ENCODE measurements around the gene PIGK. TPM values are rescaled to one million over a fixed set of nuclear protein-coding genes. Genes with fewer than 3 reads are reported as not detected.

PIGK gene
- total and polyA plus RNA-seq, 12 donors, result 5.0 to 40.7 (median 30.1) TPM

GRCh38 chr1:77065693-77066342, 153.4 kb downstream of the PIGK start:
- no peak for ATAC-seq
- peaks cover 0 to 6% (median 0%) of the 10 kb centered on the region in 7 donors for H3K27me3 ChIP-seq
- TF ChIP-seq CTCF (IDR thresholded peaks at IDR 0.05), result no peak
- H3K4me1 ChIP-seq, result no peaks in the 10 kb centered on the region
- no peaks in the 10 kb centered on the region for H3K36me3 ChIP-seq
- WGBS, 2 donors, result 70 to 75% methylated on average over 7 of the region's 7 CpGs
- H3K27ac ChIP-seq, result no peak overlapping the region
- H3K4me3 ChIP-seq, result no peak overlapping the region
- no peak for DNase-seq
- intact Hi-C loops (cut with DNase I), result no loop called here
- no peaks in the 10 kb centered on the region for H3K9me3 ChIP-seq

GRCh38 chr1:77064246-77064645, 155.0 kb downstream of the PIGK start:
- Histone ChIP-seq H3K27ac (no peak overlapping the region), H3K9me3 (no peaks in the 10 kb centered on the region), H3K36me3 (no peaks in the 10 kb centered on the region), H3K4me1 (no peaks in the 10 kb centered on the region), H3K27me3 (peaks cover 0 to 13% (median 0%) of the 10 kb centered on the region in 7 donors), H3K4me3 (no peak overlapping the region)
- intact Hi-C loops (cut with DNase I), result no loop called here
- no peak for TF ChIP-seq CTCF (IDR thresholded peaks at IDR 0.05)
- DNase-seq, result no peak
- ATAC-seq, result no peak
- WGBS, 2 donors, result 81 to 86% methylated on average over 2 of the region's 2 CpGs

- no peaks in the 10 kb centered on the region for H3K4me1 ChIP-seq
- no peak for ATAC-seq
- H3K36me3 ChIP-seq, result no peaks in the 10 kb centered on the region
- intact Hi-C loops (cut with DNase I), result no loop called here
- peaks cover 0 to 13% (median 0%) of the 10 kb centered on the region in 7 donors for H3K27me3 ChIP-seq
- no peak for DNase-seq
- WGBS, 2 donors, result 48 to 56% methylated on average over 4 of the region's 4 CpGs
- no peaks in the 10 kb centered on the region for H3K9me3 ChIP-seq
- no peak overlapping the region for H3K27ac ChIP-seq
- TF ChIP-seq CTCF (IDR thresholded peaks at IDR 0.05), result no peak
- no peak overlapping the region for H3K4me3 ChIP-seq
Measured at GRCh38 chr1:77063118-77063517, 156.1 kb downstream of the PIGK start.

- DNase-seq (no peak), ATAC-seq (no peak)
- Histone ChIP-seq H3K36me3 (no peaks in the 10 kb centered on the region), H3K4me1 (no peaks in the 10 kb centered on the region), H3K9me3 (no peaks in the 10 kb centered on the region), H3K4me3 (no peak overlapping the region), H3K27me3 (peaks cover 0 to 13% (median 0%) of the 10 kb centered on the region in 7 donors), H3K27ac (no peak overlapping the region)
- 75 to 81% methylated on average over 3 of the region's 3 CpGs for WGBS, 2 donors
- intact Hi-C loops (cut with DNase I), result no loop called here
- no peak for TF ChIP-seq CTCF (IDR thresholded peaks at IDR 0.05)
Measured at GRCh38 chr1:77061162-77061561, 158.1 kb downstream of the PIGK start.

Measured in heart right ventricle (tissue), 16 donors.